Testis (tissue), 3 donors: ENCODE measurements around the gene CLEC16A. TPM values are rescaled to one million over a fixed set of nuclear protein-coding genes. Genes with fewer than 3 reads are reported as not detected.

Experiments used
- polyA plus RNA-seq: library from polyadenylated mRNA; stranded (reverse); fragments of 350-450 nt; fragmentation: Illumina TruSeq; extraction: RNeasy Lipid Tissue Mini Kit (QIAGEN cat#74804); gene quantifications from one replicate; pipeline ENCODE4 v1.2.3, GENCODE V29; 2014; ENCODE audit warnings: low read depth, low replicate concordance; ENCODE audit not compliant: insufficient read depth
- total RNA-seq, 2 donors: library from RNA; depleted of rRNA; stranded (reverse); fragments of >200 nt; gene quantifications; one replicate each; pipeline ENCODE4 v1.2.3, GENCODE V29; 2016

Gene CLEC16A
- total and polyA plus RNA-seq, 3 donors from 2014 or later, result 93.9 to 126 (median 122) TPM

Other genes starting within 250 kb of the CLEC16A start
- 10 to 100 TPM; 20.7 to 35.6 TPM for gene TEKT5, start 249.6 kb upstream of the CLEC16A start, total RNA-seq
- gene TEKT5, start 249.6 kb upstream of the CLEC16A start, polyA plus RNA-seq, result 69.1 TPM
- 10 to 100 TPM; 23.0 to 33.9 TPM for gene NUBP1, start 200.7 kb upstream of the CLEC16A start, total RNA-seq
- gene NUBP1, start 200.7 kb upstream of the CLEC16A start, polyA plus RNA-seq, result 41.1 TPM
- 1 to 10 TPM; 3.5 to 4.2 TPM for gene TVP23A, start 125.8 kb upstream of the CLEC16A start, total RNA-seq
- gene TVP23A, start 125.8 kb upstream of the CLEC16A start, polyA plus RNA-seq, result 1.7 TPM
- gene CIITA, start 67.4 kb upstream of the CLEC16A start, total RNA-seq, result 10 to 100 TPM in 1 of 2 donors, 1 to 10 TPM in 1; 6.3 to 16.0 TPM
- gene CIITA, start 67.4 kb upstream of the CLEC16A start, polyA plus RNA-seq, result 9.5 TPM
- 10 to 100 TPM; 39.0 to 57.4 TPM for gene DEXI, start 2.1 kb upstream of the CLEC16A start, total RNA-seq
- 30.0 TPM for gene DEXI, start 2.1 kb upstream of the CLEC16A start, polyA plus RNA-seq